CD4-positive, alpha-beta T cell treated with Interleukin-4 for 1 hour (primary cell): ENCODE results near the gene SYT12.
"Not testable (repeated sequence)": the region's sequence is repeated elsewhere in the genome, so short reads cannot be mapped to it uniquely, and the experiment has no call there.

Experiments used
- DNase-seq, 2 donors: peaks; one replicate each; pipeline ENCODE4 v3.0.0-alpha.2; 2020 to 2022

SYT12 gene

DNA sequence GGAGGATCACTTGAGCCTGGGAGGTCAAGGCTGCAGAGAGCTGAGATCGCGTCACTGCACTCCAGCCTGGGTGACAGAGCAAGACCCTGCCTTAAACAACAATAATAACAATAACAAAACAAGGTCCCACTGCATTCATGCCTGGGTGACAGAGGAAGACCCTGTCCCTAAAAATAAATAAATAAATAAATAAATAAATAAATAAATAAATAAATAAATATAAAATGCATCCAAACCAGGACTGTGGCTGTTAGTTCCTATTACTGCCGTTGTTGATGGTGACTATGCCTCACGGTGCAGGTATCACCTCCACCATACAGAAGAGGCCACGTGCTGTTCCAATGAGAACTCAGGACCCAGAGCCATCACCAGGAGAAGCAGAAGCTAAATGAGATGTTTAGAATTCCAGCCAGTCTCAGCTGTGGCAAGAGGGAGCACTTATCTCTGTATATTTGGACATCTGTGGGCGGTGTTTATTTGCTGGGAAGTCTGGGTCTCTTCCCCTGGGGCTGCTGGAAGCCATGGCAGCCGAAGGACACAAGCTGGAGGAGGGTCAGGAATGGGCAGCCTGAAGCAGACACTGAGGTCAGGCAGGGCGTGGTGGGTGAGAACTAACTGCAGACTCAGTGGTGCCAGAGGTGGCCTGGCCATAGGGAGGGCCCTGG lies 26.2 kb upstream of the SYT12 start:
- no peak for DNase-seq

DNA sequence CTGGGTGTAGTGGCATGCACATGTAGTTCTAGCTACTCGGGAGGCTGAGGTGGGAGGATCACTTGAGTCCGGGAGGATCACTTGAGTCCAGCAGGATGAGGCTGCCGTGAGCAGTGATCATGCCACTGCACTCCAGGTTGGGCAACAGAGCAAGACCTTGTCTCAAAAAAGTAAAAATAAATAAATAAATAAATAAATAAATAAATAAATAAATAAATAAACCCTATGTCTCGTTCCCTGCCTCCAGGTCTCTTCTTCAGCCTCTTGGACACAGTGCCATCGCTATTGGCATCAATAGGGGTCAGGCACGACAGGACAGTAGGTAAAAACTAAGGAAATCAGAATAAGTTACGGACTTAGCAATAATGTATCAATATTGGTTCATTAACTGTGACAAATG lies 23.4 kb upstream of the SYT12 start:
- DNase-seq: no peak

DNA sequence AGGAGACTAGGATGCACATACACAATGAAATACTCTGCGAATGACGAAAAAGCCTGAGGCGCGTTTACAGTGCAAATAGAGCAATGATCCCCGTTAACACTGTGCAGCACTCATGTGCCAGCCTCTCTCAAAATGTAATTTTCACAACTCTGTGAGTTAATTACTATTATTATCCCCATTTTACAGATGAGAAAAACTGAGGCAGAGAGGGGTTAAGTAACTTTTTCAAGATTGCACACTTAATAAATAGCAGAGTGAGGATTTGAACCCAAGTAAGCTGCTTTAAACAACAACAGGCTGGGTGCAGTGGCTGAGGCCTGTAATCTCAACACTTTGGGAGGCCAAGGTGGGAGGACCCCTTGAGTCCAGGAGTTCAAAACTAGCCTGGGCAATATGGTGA lies 21.6 kb upstream of the SYT12 start:
- DNase-seq: no peak

DNA sequence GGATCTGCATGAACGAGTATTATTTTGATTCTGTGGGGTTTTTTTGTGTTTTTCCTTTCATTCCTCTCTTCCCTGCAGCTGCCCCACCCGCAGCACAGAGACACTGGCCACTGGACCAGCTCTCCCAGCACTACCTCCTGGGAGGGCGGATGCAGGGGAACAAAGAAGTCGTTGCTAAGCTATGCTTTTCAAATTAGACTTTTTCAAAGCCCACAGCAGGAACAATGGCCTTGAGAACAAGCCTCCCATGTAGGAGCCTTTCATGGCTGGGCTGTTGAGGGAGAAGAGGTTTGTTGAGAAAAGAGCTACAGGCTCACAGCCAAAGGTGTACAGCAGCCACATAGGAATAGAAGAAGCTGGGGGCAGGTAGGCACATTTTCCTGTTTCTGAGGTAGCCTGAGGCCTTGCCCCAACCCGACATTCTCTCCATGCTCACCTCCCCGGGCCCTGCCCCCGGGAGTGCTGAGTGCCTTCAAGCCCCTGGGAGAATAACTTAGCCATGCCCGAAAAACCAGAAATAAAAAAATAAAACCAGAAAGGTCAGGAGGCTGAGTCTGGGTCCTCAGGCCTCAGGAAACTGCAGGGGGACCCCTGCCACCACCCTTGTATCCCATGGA lies 20.5 kb upstream of the SYT12 start:
- no peak for DNase-seq

DNA sequence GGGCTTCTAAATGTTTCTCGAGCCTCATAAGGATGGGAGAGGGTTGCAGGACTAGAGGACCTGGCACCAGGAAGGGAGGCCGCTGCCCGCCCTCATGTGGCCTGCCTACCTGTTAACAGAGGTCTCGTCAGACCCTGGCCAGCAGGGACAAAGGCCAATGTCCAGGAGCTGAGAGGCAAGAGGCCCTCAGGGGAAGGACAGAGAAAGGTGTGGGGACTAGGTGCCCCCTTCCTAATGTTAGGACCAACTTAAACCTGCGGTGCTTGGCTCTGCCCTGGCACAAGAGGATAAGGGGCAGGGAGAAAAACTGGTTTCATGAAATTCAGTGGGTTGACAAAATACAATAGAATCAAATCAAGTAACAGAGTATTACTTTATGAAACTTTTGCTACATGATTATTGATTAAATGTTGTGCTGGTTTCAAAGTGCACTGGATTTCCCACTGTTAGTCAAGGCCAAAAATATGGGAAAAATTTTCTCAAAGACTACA lies 20.0 kb upstream of the SYT12 start:
- no peak for DNase-seq

DNA sequence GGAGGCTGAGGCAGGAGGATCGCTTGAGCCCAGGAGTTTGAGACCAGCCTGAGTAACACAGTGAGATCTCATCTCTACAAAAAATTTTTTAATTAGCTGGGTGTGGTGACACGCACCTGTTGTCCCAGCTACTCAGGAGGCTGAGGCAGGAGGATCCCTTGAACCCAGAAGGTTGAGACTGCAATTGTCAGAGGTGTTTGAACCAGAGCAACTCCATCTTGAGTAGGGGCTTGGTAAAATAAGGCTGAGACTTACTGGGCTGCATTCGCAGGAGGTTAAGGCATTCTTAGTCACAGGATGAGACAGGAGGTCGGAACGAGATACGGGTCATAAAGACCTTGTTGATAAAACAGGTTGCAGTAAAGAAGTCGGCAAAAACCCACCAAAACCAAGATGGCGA lies 17.7 kb upstream of the SYT12 start:
- DNase-seq: not testable (repeated sequence)

DNA sequence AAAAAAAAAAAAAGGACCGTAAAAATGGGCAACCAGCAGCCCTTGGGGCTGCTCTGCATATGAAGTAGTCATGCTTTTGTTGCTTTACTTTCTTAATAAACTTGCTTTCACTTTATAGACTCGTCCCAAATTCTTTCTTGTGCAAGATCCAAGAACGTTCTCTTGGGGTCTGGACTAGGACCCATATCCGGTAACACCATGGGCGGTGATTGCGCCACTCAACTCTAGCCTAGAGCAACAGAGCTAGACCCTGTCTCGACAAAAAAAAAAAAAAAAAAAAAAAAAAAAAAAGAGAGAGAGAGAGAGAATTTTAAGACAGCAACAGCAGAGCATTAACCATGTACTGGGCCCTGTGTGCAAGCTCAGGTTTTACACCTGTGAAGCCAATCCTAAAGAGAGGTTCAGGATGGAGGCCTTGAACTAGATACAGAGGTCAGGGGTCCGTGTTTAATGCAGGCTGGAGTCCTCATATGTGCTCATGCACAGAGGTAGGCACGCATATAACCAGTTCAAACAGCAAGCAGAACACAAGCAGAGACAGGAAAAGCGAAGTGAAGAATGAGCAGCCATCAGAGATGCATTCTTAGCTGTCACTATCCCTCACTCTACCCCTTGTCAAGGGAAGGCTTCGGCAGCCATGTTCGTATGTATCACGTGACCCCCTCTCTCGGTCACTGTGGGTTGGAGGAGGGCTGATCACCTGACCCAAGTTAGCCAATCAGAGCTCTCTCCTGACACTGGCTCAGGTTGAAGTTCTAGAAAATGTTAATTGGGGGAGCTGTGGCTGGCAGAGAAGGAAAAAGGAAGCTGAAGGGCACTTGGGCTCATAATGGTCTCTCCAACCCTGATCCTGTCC lies 16.7 kb upstream of the SYT12 start:
- peak; percentile 19 to 25 for DNase-seq

DNA sequence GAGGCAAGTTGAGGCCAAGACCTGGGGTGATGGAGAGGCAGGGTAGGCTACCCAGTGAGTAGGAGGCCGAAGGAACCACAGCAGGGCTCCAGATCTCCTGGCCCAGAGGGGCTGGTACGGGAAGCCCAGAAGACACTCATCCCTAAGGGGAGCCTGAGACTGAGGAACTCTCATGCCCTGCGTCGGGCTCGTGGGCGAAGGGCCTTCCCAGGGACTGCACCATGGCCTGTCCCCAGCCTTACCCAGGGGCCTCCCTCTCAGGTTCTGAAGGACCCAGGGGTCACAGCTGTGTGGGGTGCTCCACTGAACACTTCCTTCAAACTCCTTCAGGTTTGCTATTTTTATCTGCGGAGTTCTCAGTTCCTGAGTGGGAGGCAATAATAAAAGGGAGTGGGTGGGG lies 15.8 kb upstream of the SYT12 start:
- DNase-seq: no peak

DNA sequence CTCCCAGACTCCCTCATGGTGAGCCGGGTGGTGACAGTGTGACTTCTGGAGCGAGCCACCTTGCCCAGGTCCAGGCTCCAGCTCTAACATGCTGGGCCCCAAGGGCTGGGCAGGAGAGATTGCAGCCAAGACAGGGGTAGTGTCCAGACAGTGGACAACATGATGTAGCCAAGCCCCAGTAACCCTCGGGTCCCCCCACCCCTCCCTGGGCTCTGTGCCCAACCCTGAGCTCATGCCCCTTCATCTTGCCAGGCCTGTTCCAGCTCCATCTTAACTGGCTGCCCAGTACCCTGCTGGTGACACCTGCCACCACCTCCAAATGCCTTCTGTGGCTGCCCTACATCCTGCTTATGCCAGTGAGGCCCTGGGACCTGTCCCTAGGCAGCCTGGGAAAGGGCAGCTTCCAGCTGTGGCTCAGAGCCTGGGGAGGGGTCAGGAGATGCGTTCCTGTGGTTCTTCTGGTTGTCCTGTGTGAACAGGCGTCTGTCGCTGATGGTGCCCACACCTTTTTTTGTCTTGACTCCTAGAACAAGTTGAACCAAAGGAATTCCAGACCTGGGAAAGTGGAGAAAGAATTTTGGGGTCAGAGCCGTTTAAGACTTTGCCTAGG lies 12.5 kb upstream of the SYT12 start:
- DNase-seq: no peak

DNA sequence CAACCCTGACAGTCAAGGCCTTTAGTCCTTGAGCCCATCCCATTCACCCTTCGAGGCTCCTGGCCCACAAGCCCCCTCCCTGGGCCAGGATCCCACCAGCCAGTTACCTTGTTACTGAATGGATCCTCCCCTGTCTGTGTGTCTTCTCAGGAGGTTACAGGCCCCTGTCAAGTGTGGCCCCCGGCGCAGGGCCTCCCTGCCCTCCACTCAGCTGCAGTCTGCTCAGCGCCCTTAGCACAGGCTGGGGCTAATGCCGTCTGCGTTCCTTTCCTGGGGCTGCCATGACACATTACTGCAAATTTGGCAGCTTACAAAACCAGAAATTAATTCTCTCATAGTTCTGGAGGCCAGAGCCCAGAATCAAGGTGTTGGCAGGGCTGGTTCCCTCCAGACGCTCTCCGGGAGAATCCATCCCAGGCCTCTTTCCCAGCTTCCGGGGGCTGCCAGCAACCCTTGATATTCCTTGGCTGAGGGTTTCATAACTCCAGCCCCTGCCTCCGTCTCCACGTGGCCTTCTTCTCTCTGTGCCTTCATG lies 9.4 kb upstream of the SYT12 start:
- DNase-seq: no peak

DNA sequence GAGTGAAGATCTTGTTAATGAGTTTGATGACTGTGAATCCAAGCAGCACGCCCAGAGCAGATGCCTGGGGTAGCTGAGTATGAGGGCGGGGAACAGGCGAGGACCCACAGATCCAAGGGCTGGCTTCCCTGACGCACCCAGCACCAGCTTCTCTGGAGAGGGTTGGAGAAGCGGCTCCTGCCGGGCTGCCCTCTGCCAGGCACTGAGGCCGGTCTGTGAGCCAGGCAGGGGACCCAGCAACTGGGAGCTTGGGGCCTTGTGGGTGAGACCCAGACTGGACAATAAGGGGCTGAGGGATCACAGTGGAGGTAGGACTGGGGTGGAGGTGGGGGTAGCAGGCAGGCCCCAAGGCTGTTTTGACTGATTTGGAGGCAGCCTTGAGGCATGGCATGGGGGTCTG lies 8.6 kb upstream of the SYT12 start:
- no peak for DNase-seq

DNA sequence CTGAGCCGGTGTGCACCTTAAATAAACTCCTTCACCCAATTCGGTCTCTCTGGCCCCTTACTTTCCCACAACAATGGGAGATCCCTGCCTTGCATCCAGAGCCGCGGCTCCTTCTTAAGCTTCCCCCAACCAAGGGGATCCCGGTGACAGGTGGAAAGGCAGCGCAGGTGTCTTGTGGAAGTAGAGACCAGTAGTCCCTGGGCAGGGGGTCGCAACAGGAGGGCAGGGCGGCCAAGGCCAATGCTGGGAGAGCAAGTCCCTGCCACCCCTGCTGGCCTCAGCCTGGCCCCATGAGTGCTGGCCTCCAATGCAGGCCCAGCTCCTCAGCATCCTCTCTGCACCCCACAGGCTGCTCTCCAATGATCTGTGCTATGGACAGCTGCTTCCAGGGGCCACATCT lies 7.9 kb upstream of the SYT12 start:
- DNase-seq: no peak

DNA sequence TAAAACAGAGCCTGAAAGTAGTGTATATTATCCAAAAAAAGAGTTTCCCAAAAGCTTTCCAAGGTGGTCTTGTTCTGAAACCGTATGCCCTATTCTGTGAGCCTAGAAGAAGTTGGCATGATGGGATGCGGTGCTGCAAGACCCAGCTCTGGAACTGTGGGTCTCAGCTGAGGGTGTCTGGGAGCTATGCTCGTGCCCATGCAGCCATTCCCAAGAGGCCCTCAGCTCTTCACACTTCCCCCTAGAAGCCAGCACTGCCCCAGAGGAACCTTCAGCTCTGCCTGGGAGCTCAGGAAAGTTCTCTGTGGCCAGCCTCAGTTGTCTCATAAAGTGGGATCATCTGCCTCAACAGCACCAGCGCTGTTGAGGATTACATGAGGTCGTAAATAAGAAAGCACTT lies 6.4 kb upstream of the SYT12 start:
- DNase-seq: no peak

DNA sequence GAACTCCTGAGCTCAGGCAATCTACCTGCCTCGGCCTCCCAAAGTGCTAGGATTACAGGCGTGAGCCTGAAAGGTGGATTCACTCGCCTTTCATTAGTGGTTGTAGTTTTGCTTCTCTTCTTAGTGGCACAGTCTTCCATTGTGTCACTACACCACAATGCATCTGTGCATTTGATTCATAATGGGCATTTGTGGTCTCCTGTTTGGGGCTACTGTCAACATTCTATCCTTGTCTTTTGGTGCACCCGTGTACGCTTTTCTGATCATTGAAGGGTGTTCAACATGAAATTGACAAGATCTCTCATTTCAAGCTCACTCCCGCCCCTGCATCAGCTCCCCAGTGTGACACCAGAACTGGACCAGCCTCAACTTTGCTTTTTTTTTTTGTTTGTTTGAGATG lies 2.0 kb upstream of the SYT12 start:
- DNase-seq: no peak

DNA sequence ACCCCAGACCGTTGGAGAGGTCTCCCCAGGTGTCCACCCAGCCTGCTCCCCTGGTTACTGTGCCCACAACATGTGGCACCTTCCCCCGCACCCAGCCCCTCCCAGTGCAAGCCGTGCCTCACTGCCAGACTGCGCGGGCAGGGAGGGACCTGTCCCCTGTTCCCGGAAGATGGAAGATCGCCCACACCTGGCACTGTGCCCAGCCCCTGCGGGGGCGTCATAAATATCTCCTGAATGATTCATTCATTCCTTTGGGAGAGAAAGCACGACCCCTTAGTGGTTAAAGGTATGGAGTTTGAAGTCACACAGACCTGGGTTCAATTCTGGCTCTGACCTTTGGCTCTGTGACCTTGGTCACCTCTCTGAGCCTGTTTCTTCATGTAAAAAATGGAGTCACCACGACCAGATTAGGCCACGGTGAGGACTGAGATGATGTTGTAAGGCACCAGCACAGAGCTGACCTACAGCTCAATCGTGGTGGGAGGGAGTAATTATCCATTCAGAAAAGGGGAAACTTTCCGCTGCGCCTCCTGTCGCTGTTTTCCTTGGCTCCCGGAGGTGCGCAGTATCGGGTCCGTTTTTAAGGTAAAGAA lies 497 bp upstream of the SYT12 start:
- no peak for DNase-seq

DNA sequence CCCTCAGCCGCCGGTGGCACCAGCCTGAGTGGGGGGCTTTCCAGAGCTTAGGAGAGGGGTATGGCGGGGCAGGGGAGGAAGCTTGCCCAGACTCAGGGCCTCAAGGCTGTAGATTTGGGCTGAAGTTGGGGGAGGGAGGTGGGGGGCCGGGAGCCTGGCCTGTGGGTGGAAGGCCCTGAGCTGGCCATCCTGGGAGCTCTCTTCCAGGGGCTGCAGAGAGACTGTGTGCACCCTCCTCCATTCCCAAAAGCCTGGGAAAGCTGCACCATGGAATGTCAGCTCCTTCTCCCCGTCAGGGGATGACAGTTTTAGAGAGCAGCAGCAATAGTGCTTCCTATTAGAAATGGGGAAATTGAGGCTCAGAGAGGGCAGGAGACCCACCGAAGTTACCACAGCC lies 1.0 kb downstream of the SYT12 start:
- no peak for DNase-seq

DNA sequence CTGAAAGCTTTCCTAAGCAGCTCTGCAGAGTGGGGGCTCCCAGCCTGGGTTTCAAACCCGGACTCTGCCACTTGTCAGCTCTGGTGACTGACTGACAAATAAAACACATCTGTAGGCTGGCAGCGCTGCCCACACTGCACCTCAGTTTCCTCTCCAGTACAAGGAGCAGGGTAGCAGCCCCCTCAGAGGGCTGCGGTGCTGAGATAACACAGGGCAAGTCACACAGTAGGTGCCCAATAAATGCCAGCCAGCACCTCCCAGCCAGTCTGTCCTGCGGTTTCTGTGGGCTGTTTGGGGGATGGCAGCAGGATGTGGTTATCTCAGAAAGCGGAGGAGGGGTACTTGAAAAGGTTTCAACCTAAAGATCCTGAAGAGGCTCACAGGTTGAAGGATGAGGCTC lies 1.5 kb downstream of the SYT12 start:
- DNase-seq: peak; percentile 60 to 64

DNA sequence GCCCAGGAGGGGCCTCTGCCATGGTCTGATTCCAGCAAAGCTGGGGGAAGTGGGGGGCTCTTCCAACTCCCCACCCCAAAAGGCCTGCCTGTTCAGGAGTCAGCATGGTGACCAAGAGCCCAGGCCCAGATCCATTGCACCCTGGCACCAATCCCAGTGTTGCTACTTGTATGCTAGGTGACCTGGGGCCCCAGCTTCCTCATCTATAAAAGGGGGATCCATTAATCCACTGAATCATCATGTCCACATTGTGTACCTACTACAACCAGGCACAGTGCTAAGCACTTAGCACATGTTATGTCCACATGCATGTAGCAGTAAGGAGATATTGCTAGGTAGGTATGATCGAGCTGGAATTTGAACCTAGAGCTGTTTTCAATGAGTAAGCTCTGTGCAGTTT lies 2.0 kb downstream of the SYT12 start:
- no peak for DNase-seq

DNA sequence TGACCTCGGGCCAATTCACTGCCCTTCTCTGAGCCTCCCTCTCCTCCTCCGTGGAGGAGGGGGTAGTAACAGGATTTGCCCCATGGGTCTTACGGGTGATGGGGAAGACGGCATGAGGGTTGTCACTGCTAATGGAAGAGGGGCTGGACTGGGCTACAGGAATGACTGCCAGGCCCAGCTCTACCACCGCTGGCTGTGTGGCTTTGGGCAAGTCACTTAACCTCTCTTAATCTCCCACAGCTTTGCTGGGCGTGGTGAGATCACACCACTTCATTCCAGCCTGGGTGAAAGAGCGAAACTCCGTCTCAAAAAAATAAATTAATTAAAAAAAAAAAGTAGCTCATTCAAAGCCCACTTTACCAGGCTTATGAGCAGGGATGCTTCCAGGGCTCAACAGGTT lies 2.8 kb downstream of the SYT12 start:
- no peak for DNase-seq

DNA sequence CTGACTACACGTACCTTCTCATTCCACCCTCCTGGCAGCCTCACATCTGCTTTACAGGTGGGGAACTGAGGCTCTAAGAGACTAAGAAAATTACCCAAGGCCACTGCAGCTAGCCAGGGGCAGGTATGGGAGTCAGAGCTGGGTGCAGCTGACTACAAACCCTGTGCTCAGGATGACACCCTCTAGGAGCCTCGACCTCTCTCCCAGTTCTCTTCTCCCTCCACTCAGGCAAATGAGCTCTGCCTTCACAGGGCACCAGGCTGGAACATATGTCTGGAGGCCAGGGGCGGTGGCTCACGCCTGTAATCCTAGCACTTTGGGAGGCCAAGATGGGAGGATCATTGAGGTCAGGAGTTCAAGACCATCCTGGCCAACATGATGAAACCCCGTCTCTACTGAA lies 4.0 kb downstream of the SYT12 start:
- no peak for DNase-seq

DNA sequence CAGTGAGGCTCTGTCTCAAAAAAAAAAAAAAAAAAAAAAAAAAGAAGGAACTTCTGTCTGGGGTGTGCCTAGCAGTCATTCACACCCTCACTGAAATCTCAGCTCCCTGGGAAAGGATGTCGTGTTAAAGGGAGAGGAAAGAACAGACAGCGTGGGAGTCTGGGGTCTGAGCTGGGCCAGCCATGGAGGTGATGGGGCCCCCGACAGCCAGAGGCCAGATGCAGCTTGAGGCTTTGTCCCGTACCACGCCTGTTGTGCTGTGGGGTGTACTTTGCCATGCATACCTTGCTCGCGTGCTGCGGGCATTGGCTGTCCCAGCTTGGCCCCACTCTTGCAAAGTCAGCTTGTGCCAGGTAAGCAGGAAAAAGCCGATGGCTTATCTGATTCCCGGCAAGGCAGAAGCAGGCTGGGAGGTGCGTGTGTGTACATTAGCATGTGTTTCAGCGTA lies 4.6 kb downstream of the SYT12 start:
- DNase-seq: no peak

DNA sequence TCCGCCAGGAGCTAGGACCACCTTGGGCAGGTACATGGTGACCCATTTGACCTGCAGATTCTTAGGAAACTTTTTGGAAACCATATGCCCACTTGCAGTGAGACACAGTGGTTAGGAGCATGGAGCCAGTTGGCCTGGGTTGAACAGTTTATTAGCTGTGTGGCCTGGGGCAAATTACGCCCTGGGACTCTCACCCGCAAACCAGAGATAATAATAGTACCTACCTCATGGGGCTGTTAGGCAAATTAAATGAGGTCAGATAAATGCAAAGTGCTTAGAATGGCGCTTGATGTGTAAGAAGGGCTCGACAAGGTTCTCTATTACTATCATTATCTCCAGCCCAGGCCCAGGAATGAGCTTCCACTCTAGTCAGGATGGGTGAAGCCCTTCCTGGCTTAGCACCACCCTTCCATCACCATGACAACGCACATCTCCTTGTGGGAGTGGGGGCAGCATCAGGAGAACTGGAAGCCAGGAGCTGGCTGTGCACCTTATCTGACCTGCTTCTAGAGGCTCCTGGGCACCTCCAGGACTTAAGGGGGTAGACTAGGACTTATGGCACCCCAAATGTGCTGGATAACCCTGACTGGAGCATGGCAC lies 5.1 kb downstream of the SYT12 start:
- DNase-seq: no peak
